RWPE1 (cell line): ENCODE data around the gene SPSB4.

Source experiments
- CTCF ChIA-PET: fragments of 350-600 bp; sonication (Branson Sonifier 250); formaldehyde crosslinking; extraction: SDS; loops from one replicate; lab custom pipeline; 2021; lab: Yijun Ruan, JAX
- POLR2A ChIA-PET: fragments of 400-600 bp; formaldehyde crosslinking; extraction: SDS; loops from one replicate; lab custom pipeline; 2020; ENCODE audit warnings: antibody characterized with exemption; ENCODE audit not compliant: low non-redundant PET; lab: Yijun Ruan, JAX
- DNase-seq: peaks from one replicate; pipeline ENCODE4 v3.0.0; 2012; ENCODE audit warnings: low spot score
- H3K27ac ChIP-seq: fragments of 450-650 bp; 2 replicates; pipeline ENCODE4 v1.5.1; 2017
- CTCF ChIP-seq: fragments of 450-650 bp; conservative IDR thresholded peaks from 2 replicates; pipeline ENCODE4 v1.5.1; 2017; ENCODE audit warnings: low read depth, mild to moderate bottlenecking

The SPSB4 gene

GRCh38 chr3:141104151-141104821 is 53.1 kb downstream of the SPSB4 start:
- TF ChIP-seq CTCF = no peak
- ChIA-PET POLR2A (no interaction called here), CTCF (no interaction called here)
- DNase-seq = no peak
- no peak overlapping the region for H3K27ac ChIP-seq

GRCh38 chr3:141105828-141106628 is 54.9 kb downstream of the SPSB4 start:
- ChIA-PET POLR2A (no interaction called here), CTCF (interaction anchor here (0.6 to 1.4 kb wide), 15 partner anchors 10 to 148 kb away, joined by 3 to 12 read pairs (median 4); partner anchors contain the start of gene SPSB4)
- H3K27ac ChIP-seq = no peak overlapping the region
- TF ChIP-seq CTCF = peak; percentile 73
- peak; percentile 53 for DNase-seq

- POLR2A ChIA-PET = no interaction called here
- H3K27ac ChIP-seq = no peak overlapping the region
- no peak for DNase-seq
- CTCF ChIA-PET = interaction anchor here (0.6 kb wide), 1 partner anchor 1036 kb away, joined by 5 read pairs; no protein-coding TSS in a partner anchor
- TF ChIP-seq CTCF = no peak
These were observed 55.7 kb downstream of the SPSB4 start for GRCh38 chr3:141106842-141107241.

GRCh38 chr3:141108039-141108438 is 56.9 kb downstream of the SPSB4 start:
- H3K27ac ChIP-seq = no peak overlapping the region
- ChIA-PET CTCF (no interaction called here), POLR2A (no interaction called here)
- TF ChIP-seq CTCF = no peak
- DNase-seq = no peak

GRCh38 chr3:141109751-141110150 is 58.6 kb downstream of the SPSB4 start:
- ChIA-PET POLR2A (no interaction called here), CTCF (interaction anchor here (1.0 kb wide), 1 partner anchor 9 kb away, joined by 3 read pairs; no protein-coding TSS in a partner anchor)
- TF ChIP-seq CTCF = no peak
- no peak overlapping the region for H3K27ac ChIP-seq
- DNase-seq = no peak

GRCh38 chr3:141110322-141110721 is 59.2 kb downstream of the SPSB4 start:
- ChIA-PET CTCF (interaction anchor here (1.0 kb wide), 1 partner anchor 9 kb away, joined by 3 read pairs; no protein-coding TSS in a partner anchor), POLR2A (no interaction called here)
- no peak overlapping the region for H3K27ac ChIP-seq
- no peak for DNase-seq
- TF ChIP-seq CTCF = no peak
